Muscle layer of duodenum (tissue), 2 donors: ENCODE measurements around the gene DPP6.

Experiments
- H3K27ac ChIP-seq: one replicate; pipeline ENCODE4 v1.7.0; 2013; ENCODE audit warnings: mild to moderate bottlenecking, low read length
- H3K27me3 ChIP-seq: one replicate; pipeline ENCODE4 v1.7.0; 2013; ENCODE audit warnings: low read depth, mild to moderate bottlenecking, control low read depth, low read length
- H3K36me3 ChIP-seq, 2 donors: one replicate each; pipeline ENCODE4 v1.7.0; 2013; ENCODE audit warnings: low read length in 2 of 2, control low read depth in 1 of 2, mild to moderate bottlenecking in 1 of 2; ENCODE audit not compliant: insufficient read depth in 2 of 2, control insufficient read depth in 1 of 2
- H3K4me1 ChIP-seq, 2 donors: one replicate each; pipeline ENCODE4 v1.7.0; 2013; ENCODE audit warnings: low read length in 2 of 2, mild to moderate bottlenecking in 2 of 2, control low read depth in 1 of 2, moderate library complexity in 1 of 2; ENCODE audit not compliant: insufficient read depth in 2 of 2, control insufficient read depth in 1 of 2
- H3K4me3 ChIP-seq, 2 donors: one replicate each; pipeline ENCODE4 v1.7.0; 2013; ENCODE audit warnings: low read length in 2 of 2, low read depth in 1 of 2, mild to moderate bottlenecking in 1 of 2
- H3K9me3 ChIP-seq, 2 donors: one replicate each; pipeline ENCODE4 v1.7.0; 2013; ENCODE audit warnings: low read length in 2 of 2, control low read depth in 1 of 2, mild to moderate bottlenecking in 1 of 2; ENCODE audit not compliant: control insufficient read depth in 1 of 2
- donor health status: healthy.

The DPP6 gene

GRCh38 chr7:154861589-154861988 is 809.4 kb downstream of the DPP6 start:
- peaks cover 0 to 7% of the 10 kb centered on the region in 2 donors for H3K36me3 ChIP-seq
- no peaks in the 10 kb centered on the region for H3K4me1 ChIP-seq
- H3K27ac ChIP-seq: no peak overlapping the region
- no peaks in the 10 kb centered on the region for H3K27me3 ChIP-seq
- H3K9me3 ChIP-seq: no peaks in the 10 kb centered on the region
- no peak overlapping the region for H3K4me3 ChIP-seq

- Histone ChIP-seq H3K27me3 (no peaks in the 10 kb centered on the region), H3K36me3 (peaks cover 0 to 7% of the 10 kb centered on the region in 2 donors), H3K9me3 (no peaks in the 10 kb centered on the region), H3K27ac (no peak overlapping the region), H3K4me3 (no peak overlapping the region), H3K4me1 (no peaks in the 10 kb centered on the region)
Observed at GRCh38 chr7:154862153-154862791, 810.1 kb downstream of the DPP6 start.

GRCh38 chr7:154863766-154864522 is 811.7 kb downstream of the DPP6 start:
- H3K4me3 ChIP-seq: no peak overlapping the region
- H3K36me3 ChIP-seq: no peaks in the 10 kb centered on the region
- no peaks in the 10 kb centered on the region for H3K9me3 ChIP-seq
- no peaks in the 10 kb centered on the region for H3K4me1 ChIP-seq
- H3K27ac ChIP-seq: no peak overlapping the region
- no peaks in the 10 kb centered on the region for H3K27me3 ChIP-seq

GRCh38 chr7:154864523-154864891 is 812.3 kb downstream of the DPP6 start:
- Histone ChIP-seq H3K27me3 (no peaks in the 10 kb centered on the region), H3K36me3 (no peaks in the 10 kb centered on the region), H3K27ac (no peak overlapping the region), H3K4me1 (no peaks in the 10 kb centered on the region), H3K4me3 (no peak overlapping the region), H3K9me3 (no peaks in the 10 kb centered on the region)

- Histone ChIP-seq H3K27me3 (no peaks in the 10 kb centered on the region), H3K36me3 (no peaks in the 10 kb centered on the region), H3K4me3 (no peak overlapping the region), H3K27ac (no peak overlapping the region), H3K4me1 (no peaks in the 10 kb centered on the region), H3K9me3 (no peaks in the 10 kb centered on the region)
Observed at GRCh38 chr7:154865984-154866685, 813.9 kb downstream of the DPP6 start.

- Histone ChIP-seq H3K27me3 (no peaks in the 10 kb centered on the region), H3K27ac (no peak overlapping the region)
Observed at GRCh38 chr7:154867068-154867467, 814.9 kb downstream of the DPP6 start.

DNA sequence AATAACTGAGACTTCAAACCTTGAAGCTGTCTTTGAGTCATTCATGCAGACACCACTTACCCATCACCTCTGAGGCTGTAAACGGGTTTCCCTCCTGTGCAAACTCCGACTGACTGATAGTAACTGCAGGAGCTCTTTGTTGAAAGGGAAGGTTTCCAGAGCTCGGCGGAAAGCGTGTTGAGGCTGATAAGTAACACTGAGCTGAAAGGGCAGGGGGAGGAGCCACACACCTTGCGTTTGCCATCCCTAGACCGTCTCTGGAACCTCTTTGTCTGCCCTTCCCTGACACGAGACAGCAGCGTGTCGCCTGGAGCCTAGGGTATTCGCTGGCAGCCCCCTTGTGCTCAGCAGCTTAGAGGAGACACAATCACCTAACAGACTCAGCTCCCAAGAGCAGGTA is 816.7 kb downstream of the DPP6 start:
- Histone ChIP-seq H3K9me3 (no peaks in the 10 kb centered on the region), H3K4me3 (no peak overlapping the region), H3K36me3 (no peaks in the 10 kb centered on the region)

More at GRCh38 chr7:154867068-154867467, 814.9 kb downstream of the DPP6 start:
- H3K36me3 ChIP-seq: no peaks in the 10 kb centered on the region
- H3K4me1 ChIP-seq: no peaks in the 10 kb centered on the region
- H3K9me3 ChIP-seq: no peaks in the 10 kb centered on the region
- no peak overlapping the region for H3K4me3 ChIP-seq

GRCh38 chr7:154869436-154869835 is 817.2 kb downstream of the DPP6 start:
- Histone ChIP-seq H3K27ac (no peak overlapping the region), H3K4me3 (no peak overlapping the region), H3K9me3 (no peaks in the 10 kb centered on the region), H3K27me3 (no peaks in the 10 kb centered on the region), H3K4me1 (no peaks in the 10 kb centered on the region), H3K36me3 (no peaks in the 10 kb centered on the region)

More for the DNA sequence above, 816.7 kb downstream of the DPP6 start:
- Histone ChIP-seq H3K27ac (no peak overlapping the region), H3K4me1 (no peaks in the 10 kb centered on the region), H3K27me3 (no peaks in the 10 kb centered on the region)

DNA sequence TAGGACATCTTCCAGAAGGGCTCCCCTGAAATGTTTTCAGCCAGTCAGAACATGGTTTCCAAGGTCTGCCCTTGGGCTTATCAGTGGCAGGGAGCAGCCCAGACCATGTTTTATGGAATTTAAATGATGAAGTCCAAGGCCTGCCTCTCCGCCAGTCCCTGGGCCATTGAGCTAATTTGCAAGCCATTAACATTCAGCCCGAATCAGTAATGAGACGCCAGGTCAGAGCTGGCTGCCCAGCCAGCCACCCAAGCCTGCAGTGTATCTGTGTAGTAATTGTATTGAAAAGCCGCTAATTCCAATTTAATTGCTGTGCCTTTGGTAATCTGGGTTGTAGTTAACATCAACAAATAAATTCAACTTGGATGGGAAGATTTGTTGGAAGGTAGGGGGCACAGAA is 819.3 kb downstream of the DPP6 start:
- Histone ChIP-seq H3K36me3 (no peaks in the 10 kb centered on the region), H3K4me1 (no peaks in the 10 kb centered on the region), H3K27ac (no peak overlapping the region), H3K4me3 (no peak overlapping the region), H3K27me3 (no peaks in the 10 kb centered on the region), H3K9me3 (no peaks in the 10 kb centered on the region)

DNA sequence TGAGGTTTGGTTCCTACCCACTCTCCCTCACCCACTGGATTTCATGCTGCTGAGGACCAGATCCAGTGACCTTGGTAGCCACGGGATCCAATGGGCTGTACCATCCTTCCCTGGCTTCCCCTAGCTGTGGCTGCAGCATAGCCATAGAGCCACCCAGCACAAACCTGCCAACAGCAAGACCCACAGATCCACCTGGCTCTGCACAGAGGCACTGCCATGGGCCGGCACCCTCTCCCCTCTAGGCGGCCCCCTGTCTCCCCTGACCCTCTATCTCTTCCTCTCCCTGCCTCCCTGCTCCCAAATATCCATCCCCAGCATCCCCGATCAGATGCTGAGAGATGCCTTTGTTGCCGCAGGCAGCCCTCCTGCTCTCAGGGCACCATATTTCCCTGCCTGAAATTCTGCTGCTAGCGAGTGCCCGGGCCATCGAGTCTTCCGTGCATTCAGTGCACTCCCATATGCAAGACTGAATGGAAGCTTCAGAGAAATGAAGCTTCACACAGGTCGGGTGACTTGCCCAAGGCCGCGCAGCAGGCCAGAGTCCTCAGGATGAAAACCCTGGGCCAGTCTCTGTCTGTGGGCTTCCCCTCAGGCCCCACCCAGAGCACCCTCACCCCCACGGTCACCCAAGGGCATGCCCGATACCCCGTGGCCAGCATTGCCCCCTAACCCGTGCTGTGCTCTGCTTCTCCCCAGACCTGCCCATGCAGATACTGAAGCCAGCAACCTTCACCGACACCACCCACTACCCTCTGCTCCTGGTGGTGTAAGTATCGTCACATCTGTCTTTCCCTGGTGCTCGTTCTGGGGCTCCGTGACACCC is 819.9 kb downstream of the DPP6 start:
- H3K27ac ChIP-seq: no peak overlapping the region

More for the DNA sequence above, 819.9 kb downstream of the DPP6 start:
- no peaks in the 10 kb centered on the region for H3K9me3 ChIP-seq
- no peaks in the 10 kb centered on the region for H3K4me1 ChIP-seq
- no peaks in the 10 kb centered on the region for H3K27me3 ChIP-seq
- H3K4me3 ChIP-seq: no peak overlapping the region
- H3K36me3 ChIP-seq: no peaks in the 10 kb centered on the region
